Fibroblast of the aortic adventitia (primary cell): ENCODE measurements around the gene CLOCK. TPM values are rescaled to one million over a fixed set of nuclear protein-coding genes. Genes with fewer than 3 reads are reported as not detected.

Experiments used
- DNase-seq: peaks from one replicate; pipeline ENCODE4 v3.0.0-alpha.2; 2010; ENCODE audit warnings: low read depth
- H3K4me3 ChIP-seq: 2 replicates; pipeline ENCODE4 v1.5.1; 2011; ENCODE audit warnings: low read depth, mild to moderate bottlenecking, control low read depth, low read length, moderate library complexity
- total RNA-seq: library from RNA; depleted of rRNA; stranded (reverse); fragments of >200 nt; gene quantifications from 2 replicates; pipeline ENCODE4 v1.2.3, GENCODE V29; 2012; ENCODE audit warnings: low replicate concordance
- TF ChIP-seq, protein P1 (sequence below): IDR thresholded peaks from 2 replicates; pipeline ENCODE4 v1.5.1; 2011; ENCODE audit warnings: mild to moderate bottlenecking, low read length, control low read depth, inconsistent platforms; ENCODE audit not compliant: insufficient read depth

The CLOCK gene
- total RNA-seq, 1 donor = 39.0 TPM

DNA sequence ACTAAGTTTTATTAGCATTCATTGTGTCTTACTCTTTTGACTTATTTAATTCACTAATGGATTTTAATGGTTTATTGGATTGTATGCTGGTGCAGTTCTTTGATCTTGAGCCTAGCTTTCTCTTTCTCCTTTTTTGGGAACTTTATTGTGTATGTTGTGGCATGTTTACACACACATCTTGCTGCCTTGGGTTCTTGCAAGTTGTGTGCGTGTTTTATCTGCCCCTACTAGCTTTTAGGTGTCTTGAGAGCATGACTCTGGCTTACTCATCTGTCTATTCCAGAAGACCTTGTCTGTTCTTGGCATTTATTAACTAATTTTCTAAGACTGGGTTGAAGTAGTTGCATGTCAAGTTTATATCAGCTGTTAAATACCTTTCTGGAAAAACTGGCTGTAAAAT lies 148.2 kb downstream of the CLOCK start:
- H3K4me3 ChIP-seq = peak overlapping the region; percentile 76
- TF ChIP-seq, protein P1, sequence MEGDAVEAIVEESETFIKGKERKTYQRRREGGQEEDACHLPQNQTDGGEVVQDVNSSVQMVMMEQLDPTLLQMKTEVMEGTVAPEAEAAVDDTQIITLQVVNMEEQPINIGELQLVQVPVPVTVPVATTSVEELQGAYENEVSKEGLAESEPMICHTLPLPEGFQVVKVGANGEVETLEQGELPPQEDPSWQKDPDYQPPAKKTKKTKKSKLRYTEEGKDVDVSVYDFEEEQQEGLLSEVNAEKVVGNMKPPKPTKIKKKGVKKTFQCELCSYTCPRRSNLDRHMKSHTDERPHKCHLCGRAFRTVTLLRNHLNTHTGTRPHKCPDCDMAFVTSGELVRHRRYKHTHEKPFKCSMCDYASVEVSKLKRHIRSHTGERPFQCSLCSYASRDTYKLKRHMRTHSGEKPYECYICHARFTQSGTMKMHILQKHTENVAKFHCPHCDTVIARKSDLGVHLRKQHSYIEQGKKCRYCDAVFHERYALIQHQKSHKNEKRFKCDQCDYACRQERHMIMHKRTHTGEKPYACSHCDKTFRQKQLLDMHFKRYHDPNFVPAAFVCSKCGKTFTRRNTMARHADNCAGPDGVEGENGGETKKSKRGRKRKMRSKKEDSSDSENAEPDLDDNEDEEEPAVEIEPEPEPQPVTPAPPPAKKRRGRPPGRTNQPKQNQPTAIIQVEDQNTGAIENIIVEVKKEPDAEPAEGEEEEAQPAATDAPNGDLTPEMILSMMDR = no peak
- peak; percentile 40 for DNase-seq

DNA sequence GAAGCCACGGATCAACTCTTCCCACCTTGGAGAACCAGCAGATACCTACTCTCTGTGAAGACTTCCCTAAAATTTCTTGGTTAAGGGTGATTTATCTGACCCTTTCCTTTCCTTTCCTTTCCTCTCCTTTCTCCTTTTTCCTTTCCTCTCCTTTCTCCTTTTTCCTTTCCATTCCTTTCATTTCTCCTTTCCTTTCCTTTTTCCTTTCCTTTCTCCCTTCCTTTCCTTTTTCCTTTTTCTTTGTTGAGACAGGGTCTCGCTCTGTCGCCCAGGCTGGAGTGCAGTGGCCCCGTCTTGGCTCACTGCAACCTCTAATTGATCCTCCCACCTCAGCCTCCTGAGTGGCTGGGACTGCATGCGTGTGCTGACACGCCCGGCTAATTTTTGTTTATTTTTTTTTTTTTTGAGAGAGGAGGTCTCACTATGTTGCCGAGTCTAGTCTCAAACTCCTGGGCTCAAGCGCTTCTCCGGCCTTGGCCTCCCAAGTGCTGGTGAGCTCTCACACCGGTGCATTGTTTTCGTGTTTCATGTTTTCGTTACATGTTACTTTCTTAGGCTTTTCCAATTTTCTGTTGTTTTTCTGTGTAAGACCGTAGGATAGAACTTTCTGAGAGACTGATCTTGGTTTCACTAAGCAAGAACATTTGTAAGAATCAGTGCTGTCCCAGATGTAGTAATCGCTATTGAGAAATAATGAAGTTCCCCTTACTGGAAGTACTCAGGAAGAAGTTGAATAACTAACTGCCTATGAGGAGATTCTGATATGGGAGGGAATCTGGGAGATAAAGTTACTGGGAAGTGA lies 149.0 kb downstream of the CLOCK start:
- H3K4me3 ChIP-seq = peak overlapping the region; percentile 76
- TF ChIP-seq, protein P1 = no peak
- DNase-seq = peak; percentile 89

DNA sequence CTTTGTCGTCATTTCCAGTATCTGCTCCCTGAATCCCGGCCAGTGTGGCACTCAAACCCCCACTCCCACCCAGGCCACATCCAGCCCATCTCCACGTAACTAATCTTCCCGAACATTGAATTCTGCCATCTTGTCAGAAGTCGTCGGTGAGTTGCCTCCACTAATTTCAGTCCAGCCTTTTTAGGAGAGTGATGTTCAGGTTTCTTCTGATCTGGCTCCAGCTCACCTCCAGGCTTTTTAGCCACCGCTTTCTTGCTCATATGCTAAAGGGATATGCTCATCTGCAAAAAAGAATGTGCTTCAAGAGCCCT lies 149.6 kb downstream of the CLOCK start:
- H3K4me3 ChIP-seq = peak overlapping the region; percentile 76
- no peak for DNase-seq
- TF ChIP-seq, protein P1 = no peak

DNA sequence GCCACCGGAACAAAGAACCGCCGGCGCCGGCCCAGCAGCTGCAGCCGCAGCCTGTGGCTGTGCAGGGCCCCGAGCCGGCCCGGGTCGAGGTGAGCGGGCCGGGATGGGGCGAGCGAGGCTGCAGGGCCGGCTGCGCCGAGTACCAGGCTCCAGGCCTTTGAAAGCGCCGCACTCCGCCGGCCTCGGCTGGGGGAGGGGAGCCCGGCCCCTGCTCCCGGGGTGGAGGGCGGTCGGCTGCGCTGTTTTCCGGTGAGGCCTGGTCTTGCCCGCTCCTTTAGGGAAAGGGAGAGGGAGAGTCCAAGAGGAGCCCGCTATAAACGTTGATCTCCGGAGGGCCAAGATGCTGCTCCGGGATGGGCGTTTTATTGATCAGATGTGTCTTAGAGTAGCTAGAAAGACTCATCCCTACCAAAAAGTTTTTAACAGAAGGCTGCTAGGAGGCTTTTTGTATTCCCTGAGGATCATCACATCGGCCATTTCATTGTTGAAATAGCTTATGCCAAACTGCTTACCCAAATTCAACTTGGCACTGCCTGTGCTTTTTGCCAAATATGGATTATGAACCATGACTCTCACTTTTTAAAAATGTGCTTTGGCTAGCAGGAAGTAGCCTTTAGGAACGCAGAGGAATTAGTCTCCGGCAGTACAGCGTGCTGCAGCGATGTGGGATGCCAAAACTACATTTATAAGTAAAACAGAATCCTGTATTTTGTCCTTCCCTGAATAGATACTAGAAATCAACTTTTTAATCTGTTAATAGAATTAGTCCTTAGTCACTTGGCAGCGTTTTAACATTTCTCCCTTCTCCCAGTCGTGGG lies 150.2 kb downstream of the CLOCK start:
- peak; percentile 74 for DNase-seq
- H3K4me3 ChIP-seq = peak overlapping the region; percentile 76
- TF ChIP-seq, protein P1 = no peak

DNA sequence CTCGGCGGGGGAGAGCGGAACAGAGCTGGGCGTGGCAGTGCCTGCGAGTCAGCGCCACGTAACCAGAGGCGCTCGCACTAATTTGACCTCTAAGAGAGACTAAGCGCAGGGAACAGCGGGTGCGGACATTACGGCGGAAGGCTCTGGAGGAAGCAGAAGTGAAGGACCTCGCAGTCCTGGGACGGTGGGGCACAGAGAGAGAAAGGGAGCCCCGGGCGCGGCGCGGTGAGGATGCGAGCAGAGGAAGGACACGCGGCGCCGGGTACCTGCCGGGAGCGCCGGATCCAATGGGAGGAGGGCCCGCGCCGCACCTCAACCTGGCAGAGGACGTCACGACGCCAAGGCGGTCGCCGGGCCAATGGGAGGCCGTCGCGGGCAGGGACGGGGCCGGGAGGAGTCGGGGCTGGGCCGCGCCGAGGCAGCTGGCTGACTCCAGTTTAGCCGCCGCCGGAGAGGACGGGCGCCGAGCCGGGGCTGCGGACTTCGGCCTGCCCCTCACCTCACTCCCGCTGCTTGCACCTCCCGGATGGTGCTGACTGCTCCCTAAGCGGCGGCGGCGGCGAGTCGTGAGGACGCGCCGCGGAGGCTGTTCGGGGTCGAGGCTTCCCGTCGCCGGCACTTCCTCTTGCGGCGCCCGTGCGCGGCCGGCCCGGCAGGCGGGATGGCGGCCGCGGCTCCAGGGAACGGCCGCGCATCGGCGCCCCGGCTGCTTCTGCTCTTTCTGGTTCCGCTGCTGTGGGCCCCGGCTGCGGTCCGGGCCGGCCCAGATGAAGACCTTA lies 151.0 kb downstream of the CLOCK start, which contains the start of gene TMEM165:
TMEM165 (plus strand) TSS at position 429 of the 779 bp plus-strand sequence; CDS start at position 662, 233 bp downstream.
- H3K4me3 ChIP-seq = peak within 1 kb of the TSS; percentile 76
- DNase-seq = peak; percentile 84
- TF ChIP-seq, protein P1 = no peak

DNA sequence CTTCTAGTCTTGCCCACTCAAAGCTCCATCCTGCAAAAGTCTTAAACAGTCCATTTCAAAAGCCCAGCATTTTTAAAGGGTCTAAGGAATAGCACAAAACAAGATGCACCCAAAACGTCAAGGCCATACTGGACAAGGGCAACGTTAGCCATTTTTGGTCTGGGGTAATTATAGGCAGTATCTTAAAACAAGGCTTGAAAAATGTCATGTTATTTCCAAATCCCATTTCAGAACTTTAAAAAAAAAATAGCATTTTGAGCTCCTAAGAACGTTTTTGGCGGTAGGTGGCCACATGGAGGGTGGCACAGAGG lies 151.5 kb downstream of the CLOCK start:
- TF ChIP-seq, protein P1 = peak; percentile 27
- no peak for DNase-seq
- peak overlapping the region; percentile 76 for H3K4me3 ChIP-seq
